Measurements from ENCODE around the gene ABR. TPM values are rescaled to one million over a fixed set of nuclear protein-coding genes. Genes with fewer than 3 reads are reported as not detected.

The ABR gene
- total RNA-seq, 1 experiment from 2014 or later = 172 TPM

DNA sequence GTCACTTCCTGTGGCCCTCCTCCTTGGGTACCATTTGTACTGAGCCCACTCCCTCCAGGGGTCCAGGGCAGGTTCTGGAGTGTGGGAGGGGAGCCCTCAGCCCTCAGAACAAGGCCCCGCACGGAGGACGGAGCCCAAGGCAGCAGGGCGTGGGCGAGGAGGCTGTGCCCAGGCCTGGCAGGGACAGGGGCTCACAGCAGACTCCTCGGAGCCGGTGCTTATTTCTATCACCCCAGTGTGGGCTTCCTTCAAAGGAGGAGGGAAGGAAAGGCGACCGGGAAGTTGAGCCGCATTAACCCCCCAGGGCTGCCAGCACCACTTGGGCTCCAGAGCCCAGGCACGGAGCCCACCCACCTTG is 54.0 kb downstream of the ABR start:
- no TSS peak for BruUV-seq (replicated peaks)
- Histone ChIP-seq H3K9me3 (ENCODE audit: control insufficient read depth, insufficient read depth, low read depth, low read length) (no peaks in the 10 kb centered on the region), H3K4me1 (ENCODE audit: control insufficient read depth, insufficient read depth, low read length) (peaks cover 14% of the 10 kb centered on the region), H3K27ac (ENCODE audit: low read length) (no peak overlapping the region), H3K36me3 (ENCODE audit: control insufficient read depth, insufficient read depth, low read length) (no peaks in the 10 kb centered on the region), H3K27me3 (ENCODE audit: control insufficient read depth, insufficient read depth, low read length) (no peaks in the 10 kb centered on the region), H3K4me3 (ENCODE audit: low read depth in 2 of 2, low read length in 2 of 2) (no peak overlapping the region)
- intact Hi-C loops (cut with micrococcal nuclease; ENCODE audit: unreplicated experiment) = no loop called here
- in situ Hi-C loops (cut with HindIII; ENCODE audit: low pct_unique_long_range_greater_than_20kb, low sequenced_read_pairs) = no loop called here
- ATAC-seq (no peak), DNase-seq (ENCODE audit: low read depth, low spot score) (no peak)
- TF ChIP-seq TCF7L2 (IDR thresholded peaks at IDR 0.05; ENCODE audit: low read depth, low read length) = no peak
- no peak for TF ChIP-seq CTCF (IDR thresholded peaks at IDR 0.05)
- no peak for TF ChIP-seq SIN3A (IDR thresholded peaks at IDR 0.05; ENCODE audit: borderline replicate concordance, insufficient read depth, low read depth, low read length)
- TF ChIP-seq POLR2AphosphoS5 (IDR thresholded peaks at IDR 0.05; ENCODE audit: low read depth, low read length) = no peak
- TF ChIP-seq, protein P1, sequence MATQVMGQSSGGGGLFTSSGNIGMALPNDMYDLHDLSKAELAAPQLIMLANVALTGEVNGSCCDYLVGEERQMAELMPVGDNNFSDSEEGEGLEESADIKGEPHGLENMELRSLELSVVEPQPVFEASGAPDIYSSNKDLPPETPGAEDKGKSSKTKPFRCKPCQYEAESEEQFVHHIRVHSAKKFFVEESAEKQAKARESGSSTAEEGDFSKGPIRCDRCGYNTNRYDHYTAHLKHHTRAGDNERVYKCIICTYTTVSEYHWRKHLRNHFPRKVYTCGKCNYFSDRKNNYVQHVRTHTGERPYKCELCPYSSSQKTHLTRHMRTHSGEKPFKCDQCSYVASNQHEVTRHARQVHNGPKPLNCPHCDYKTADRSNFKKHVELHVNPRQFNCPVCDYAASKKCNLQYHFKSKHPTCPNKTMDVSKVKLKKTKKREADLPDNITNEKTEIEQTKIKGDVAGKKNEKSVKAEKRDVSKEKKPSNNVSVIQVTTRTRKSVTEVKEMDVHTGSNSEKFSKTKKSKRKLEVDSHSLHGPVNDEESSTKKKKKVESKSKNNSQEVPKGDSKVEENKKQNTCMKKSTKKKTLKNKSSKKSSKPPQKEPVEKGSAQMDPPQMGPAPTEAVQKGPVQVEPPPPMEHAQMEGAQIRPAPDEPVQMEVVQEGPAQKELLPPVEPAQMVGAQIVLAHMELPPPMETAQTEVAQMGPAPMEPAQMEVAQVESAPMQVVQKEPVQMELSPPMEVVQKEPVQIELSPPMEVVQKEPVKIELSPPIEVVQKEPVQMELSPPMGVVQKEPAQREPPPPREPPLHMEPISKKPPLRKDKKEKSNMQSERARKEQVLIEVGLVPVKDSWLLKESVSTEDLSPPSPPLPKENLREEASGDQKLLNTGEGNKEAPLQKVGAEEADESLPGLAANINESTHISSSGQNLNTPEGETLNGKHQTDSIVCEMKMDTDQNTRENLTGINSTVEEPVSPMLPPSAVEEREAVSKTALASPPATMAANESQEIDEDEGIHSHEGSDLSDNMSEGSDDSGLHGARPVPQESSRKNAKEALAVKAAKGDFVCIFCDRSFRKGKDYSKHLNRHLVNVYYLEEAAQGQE (IDR thresholded peaks at IDR 0.05; ENCODE audit: insufficient read depth in 1 of 2, low read depth in 2 of 2, low read length in 1 of 2) = no peak
- CTCF ChIA-PET = no interaction called here
- POLR2A ChIA-PET = no interaction called here

- no peaks in the 10 kb centered on the region for H3K36me3 ChIP-seq (ENCODE audit: control insufficient read depth, insufficient read depth, low read length)
- no peak overlapping the region for H3K4me3 ChIP-seq (ENCODE audit: low read depth in 2 of 2, low read length in 2 of 2)
- peaks cover 14% of the 10 kb centered on the region for H3K4me1 ChIP-seq (ENCODE audit: control insufficient read depth, insufficient read depth, low read length)
- TF ChIP-seq SIN3A (IDR thresholded peaks at IDR 0.05; ENCODE audit: borderline replicate concordance, insufficient read depth, low read depth, low read length) (no peak), POLR2AphosphoS5 (IDR thresholded peaks at IDR 0.05; ENCODE audit: low read depth, low read length) (no peak), CTCF (IDR thresholded peaks at IDR 0.05) (no peak), TCF7L2 (IDR thresholded peaks at IDR 0.05; ENCODE audit: low read depth, low read length) (no peak)
- TF ChIP-seq, protein P1 (IDR thresholded peaks at IDR 0.05; ENCODE audit: insufficient read depth in 1 of 2, low read depth in 2 of 2, low read length in 1 of 2) = no peak
- no peaks in the 10 kb centered on the region for H3K9me3 ChIP-seq (ENCODE audit: control insufficient read depth, insufficient read depth, low read depth, low read length)
- no peak for DNase-seq (ENCODE audit: low read depth, low spot score)
- POLR2A ChIA-PET = interaction anchor here (0.6 kb wide), 1 partner anchor 18 kb away, joined by 15 read pairs; no protein-coding TSS in a partner anchor
- BruUV-seq (replicated peaks) = no TSS peak
- H3K27me3 ChIP-seq (ENCODE audit: control insufficient read depth, insufficient read depth, low read length) = no peaks in the 10 kb centered on the region
- in situ Hi-C loops (cut with HindIII; ENCODE audit: low pct_unique_long_range_greater_than_20kb, low sequenced_read_pairs) = no loop called here
- CTCF ChIA-PET = no interaction called here
- no peak for ATAC-seq
- intact Hi-C loops (cut with micrococcal nuclease; ENCODE audit: unreplicated experiment) = loop anchor here (5.0 kb wide), 1 partner anchor 62 kb away; no protein-coding TSS in a partner anchor
- H3K27ac ChIP-seq (ENCODE audit: low read length) = no peak overlapping the region
These were observed 54.6 kb downstream of the ABR start for GRCh38 chr17:1124896-1125787.
